RKO (cell line): ENCODE measurements around the gene IL11.
"Not testable (repeated sequence)": the region's sequence is repeated elsewhere in the genome, so short reads cannot be mapped to it uniquely, and the experiment has no call there.

Source experiments
- DNase-seq: peaks from one replicate; pipeline ENCODE4 v3.0.0-alpha.2; 2016; ENCODE audit warnings: low spot score

The IL11 gene

DNA sequence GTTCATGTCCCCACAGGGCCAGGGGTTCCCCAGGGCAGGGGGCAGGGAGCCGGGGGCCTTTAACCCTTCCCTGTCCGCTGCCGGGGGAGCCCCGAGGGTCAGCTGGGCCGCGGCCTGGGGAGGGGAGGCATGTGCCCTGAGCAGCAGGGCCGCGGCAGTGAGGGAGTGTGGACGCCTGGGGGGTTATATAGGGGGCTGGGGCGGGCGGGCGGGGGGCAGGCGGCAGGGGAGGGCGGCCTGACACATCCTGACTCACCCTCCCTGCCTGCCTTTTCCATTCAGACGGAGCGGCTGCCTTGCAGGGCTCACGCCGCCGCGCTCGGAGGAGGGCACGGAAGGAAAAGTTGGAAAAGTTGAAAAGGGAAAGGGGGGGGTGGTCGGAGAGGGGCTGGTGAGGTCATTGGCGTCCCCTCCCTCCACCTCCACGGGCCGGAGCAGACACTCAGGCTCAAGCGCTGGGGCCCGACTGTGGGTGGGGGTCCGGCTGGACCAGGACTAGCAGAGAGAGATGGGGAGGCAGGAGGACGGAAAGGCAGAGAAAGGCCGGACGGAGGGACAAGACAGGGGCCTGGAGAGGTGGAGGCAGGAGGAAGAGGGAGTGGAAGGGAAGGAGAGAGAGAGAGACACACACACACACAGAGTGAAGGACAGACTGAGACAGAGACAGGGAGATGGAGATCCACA, at the start of gene IL11:
Gene IL11 (minus strand): TSS at position 159 of the 684 bp plus-strand sequence. CDS start 153 bp downstream, at position 6.
- DNase-seq = peak; percentile 74

DNA sequence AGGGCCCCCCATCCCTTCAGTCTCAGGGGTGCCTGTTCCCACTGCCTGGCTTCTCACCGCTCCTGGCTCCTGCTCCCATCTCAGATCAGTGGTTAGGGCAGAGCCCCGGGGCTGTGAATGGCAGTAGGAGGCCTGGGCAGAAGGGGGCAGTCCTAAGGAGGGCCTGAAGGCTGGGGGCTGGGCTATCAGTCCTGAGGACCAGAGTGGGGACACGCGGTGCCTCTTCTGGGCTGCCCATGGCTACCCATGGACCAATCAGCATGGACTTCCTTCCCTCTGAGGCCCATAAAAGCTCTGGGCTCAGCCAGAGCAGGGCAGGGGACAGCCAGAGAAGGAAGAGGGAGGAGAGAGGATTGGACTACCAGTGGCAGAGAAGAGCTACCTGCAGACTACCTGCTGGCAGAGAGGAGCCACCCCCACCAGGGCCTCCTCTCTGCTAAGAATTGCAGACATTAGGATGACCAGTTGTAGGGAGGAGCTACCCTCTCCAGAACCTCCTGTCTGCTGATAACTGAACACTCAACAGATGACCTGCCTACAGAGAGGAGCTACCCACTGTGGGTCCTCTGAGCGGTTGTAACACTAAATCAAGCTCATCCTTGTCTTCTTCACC, 49.5 kb upstream of the IL11 start:
- no peak for DNase-seq

- no peak for DNase-seq
Measured at GRCh38 chr19:55419103-55419502, 48.8 kb upstream of the IL11 start.

GRCh38 chr19:55418185-55418584, 47.9 kb upstream of the IL11 start:
- peak; percentile 91 for DNase-seq

DNA sequence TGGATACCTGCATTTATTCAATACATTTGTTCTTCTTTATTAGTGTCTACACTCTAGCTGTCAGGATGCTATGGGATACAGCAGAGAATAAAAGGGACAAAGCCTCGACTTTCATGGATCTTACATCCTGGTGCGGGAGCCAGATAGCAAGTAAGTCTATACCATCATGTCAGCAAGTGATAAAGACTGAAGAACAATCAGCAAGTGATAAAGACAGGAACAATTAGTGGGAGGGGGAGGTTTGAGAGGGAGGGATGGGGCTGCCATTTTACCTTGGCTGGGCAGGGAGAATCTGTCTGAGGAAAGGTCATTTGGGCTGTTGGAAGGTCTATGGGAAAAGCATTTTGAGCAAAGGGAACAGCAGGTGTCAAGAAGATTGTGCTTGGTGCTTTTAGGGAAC, 39.9 kb upstream of the IL11 start:
- DNase-seq = no peak

- DNase-seq = not testable (repeated sequence)
Measured at GRCh38 chr19:55409179-55409578, 38.9 kb upstream of the IL11 start.

DNA sequence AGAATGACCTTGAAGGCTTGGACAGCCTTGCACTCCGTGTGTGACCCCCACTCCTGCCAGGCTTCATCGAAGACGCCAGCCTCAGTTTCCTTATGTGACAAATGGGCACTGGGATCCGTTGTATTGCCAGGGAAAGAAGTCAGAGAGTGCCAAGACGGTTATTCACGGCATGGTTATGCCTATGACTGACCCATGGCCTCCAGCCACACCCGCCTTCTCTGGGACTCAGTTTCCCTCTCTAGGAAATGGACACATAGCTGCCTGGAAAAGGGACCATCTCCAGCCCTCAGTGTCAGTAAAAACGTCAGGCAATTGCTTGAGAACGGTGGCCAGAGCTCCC, 38.2 kb upstream of the IL11 start:
- no peak for DNase-seq

- peak; percentile 99 for DNase-seq
Measured at GRCh38 chr19:55407800-55408532, 37.7 kb upstream of the IL11 start.

- DNase-seq = not testable (repeated sequence)
Measured at GRCh38 chr19:55407550-55407799, 37.2 kb upstream of the IL11 start, which contains the start of gene UBE2S. Gene UBE2S, minus strand, starts transcription at chr19:55407788. Its CDS starts 199 bp downstream, at chr19:55407589.

DNA sequence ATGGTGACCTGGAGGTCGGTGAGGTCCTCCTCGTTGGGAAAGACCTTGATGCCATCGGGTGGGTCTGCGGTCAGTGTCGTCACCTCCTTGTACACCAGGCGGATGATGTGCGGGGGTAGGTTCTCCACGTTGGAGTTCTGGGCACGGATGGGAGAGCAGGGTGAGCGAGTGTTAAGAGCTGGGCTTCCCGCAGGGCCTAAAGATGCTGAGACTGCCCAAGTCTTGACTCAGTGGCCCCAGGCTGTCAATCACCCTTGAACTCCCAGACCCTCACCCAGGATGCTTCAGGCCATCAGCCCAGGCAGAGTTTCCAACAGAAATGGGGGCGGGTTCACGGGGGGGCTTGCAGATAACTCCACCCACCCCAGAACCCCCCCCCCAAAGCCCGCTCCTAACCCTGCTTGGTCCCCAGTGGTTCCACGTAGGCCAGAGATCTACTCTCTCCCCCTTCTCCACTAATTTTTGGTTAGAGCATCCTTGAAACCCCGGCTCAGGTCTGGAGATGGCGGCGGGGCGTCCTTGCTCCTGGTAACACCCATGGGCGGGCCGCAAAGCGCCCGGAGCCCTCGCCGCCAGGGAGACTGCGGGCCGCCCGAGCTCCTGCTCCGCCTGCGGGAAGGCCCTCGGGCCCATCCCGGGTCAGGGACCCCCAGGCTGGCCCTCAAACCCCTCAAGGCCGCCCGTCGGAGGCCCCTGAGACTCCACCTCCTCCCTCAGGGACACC, 36.7 kb upstream of the IL11 start:
- DNase-seq = no peak

DNA sequence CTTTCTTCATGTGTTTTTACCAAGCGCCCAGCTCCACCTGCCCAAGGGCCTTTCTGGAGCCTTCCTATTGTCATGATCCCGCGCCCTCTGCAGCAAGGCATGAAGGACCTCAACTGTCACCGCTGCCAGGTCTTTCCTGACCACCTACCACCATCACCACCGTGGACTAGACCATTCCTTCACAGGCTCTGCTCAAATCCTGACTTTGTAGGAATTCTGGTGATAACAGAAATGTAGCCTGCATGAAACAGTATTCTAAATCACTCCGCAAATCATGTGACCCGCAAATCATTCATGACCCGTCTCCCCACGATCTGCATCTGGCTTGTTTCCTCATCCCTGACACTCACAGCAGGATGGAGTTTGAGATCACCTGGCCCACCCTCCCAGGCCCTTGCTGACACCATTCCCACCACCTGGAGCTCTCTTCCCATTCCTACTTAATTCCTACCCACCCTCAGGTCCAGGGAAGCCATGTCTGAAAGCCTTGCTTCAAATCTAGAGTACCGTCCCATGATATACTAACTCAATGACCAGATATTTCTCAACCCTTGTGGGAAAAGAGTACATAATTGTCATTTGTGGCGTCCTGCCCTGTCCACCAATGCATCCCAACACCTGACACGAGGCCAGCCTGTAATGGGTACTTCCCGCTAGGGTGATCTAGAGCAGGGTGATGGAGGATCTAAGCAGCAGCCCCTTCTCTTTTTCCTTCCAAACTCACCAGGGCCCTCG, 36.0 kb upstream of the IL11 start:
- DNase-seq = no peak

GRCh38 chr19:55405638-55406037, 35.4 kb upstream of the IL11 start:
- no peak for DNase-seq

DNA sequence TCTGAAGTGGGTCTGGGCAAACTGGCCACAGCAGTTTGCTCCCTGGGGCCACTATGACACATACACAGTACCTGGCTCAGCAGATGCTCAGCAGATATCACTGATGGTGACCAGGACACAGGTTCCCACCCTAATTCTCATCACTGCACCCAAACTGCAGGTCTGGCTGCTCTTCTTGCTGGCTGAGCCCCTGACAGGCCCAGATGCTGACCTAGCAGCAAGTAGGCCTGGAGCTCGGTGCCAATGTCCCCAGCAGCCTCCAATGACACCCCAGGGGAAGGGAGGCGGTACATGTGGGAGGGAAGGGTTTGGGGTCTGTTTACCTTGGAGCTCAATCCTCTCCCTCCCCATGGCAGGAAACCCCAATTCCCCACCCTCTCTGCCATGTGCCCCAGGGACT, 32.2 kb upstream of the IL11 start:
- no peak for DNase-seq

GRCh38 chr19:55401390-55401789, 31.1 kb upstream of the IL11 start:
- not testable (repeated sequence) for DNase-seq

DNA sequence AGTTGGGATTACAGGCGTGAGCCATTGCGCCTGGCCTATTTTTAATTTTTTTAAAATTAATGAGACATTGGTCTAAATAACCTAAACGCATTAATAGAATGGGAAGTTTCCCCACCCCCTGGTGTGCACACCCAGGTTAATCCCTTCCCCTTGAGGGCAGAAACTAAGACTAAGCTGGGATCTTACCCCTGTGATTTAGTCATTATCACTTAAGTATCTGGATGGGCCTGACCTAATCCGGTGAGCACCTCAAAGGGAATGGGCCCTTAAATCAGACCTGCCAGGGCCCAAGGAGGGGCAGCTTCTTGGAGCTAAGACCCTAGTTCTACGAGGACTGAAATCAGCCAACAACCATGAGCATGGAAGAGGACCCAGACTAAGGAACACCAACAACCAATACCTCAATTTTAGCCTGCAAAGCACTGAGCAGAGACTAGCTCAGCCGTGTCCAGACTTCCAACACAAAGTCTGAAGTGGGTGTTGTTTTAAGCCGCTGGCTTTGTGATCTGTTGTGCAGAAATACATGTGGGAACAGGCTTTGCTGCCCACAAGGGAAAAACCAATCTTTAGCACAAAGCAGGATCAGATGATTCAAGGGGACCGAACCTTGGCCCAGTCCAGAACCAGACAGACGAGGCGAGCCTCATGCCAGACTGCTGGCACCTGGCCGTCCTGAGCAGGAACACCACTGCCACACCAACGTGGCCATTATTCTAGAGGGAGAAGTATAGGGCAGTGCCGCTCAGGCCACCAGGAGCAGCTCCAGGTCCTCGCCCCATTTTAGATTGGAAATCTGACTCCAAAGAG, 30.2 kb upstream of the IL11 start:
- DNase-seq = no peak

DNA sequence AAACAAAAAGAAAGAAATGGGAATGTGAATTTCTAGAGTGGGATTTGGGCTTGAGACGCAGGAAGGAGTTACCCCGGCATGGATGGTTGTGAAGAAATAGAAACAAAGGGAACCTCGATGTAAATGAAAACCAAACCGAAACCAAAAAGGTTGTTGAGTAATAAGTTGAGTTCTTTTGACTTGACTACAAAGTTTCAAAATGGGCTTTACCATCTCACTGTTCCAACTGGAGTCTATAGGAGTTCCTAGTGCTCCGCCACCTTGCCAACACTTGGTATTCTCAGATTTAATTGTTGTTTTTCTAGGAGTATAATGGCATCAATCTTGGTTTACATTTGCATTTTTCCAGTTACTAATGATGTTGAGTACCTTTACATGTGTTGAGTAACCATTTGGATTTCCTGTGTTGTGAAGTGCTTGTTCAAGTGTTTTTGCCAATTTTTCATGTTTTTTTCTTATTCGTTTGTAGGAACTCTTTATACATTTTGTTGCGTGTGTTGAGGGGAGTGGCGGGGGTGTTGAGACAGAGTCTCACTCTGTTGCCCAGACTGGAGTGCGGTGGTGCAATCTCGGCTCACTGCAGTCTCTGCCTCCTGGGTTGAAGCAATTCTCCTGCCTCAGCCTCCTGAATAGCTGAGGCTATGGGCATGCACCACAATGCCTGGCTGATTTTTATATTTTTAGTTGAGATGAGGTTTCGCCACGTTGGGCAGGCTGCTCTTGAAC, 28.1 kb upstream of the IL11 start:
- DNase-seq = no peak

- no peak for DNase-seq
Measured at GRCh38 chr19:55392820-55393761, 22.8 kb upstream of the IL11 start.

DNA sequence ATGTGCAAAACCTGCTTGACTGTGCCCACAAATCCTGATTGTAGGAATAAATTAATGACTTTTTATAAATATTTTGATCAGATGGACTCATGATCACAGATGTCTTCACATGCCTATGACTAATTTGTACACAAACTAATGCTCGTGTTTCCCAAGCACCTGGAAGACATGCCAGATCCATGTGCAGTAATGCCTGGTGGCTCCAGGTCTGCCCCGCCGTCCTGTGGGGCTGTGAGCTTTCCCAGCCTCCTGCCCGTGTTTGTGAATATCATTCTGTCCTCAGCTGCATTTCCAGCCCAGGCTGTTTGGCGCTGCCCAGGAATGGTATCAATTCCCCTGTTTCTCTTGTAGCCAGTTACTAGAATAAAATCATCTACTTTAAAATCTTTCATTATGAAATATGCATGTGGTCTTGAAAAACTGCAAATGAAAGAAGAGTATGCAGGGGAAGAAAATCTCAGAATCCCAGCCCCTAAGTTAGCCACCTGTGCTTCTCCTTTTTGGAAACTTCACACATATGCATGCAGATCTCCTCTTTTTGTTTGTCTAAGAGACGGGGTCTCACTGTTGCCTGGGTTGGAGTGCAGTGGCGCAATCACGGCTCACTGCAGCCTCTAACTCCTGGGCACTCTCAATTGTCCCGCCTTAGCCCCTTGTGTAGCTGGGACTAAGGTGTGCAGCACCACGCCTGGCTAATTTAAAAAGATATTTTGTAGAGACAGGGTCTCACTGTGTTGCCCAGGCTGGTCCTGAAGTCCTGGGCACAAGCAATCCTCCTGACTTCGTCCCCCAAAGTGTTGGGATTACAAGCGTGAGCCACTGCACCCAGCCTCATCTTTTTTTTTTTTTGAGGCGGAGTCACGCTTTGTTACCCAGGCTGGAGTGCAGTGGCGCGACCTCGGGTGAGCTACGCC, 21.7 kb upstream of the IL11 start:
- no peak for DNase-seq
